SK-N-SH (cell line): ENCODE data around the gene IGFL1. TPM values are rescaled to one million over a fixed set of nuclear protein-coding genes. Genes with fewer than 3 reads are reported as not detected.

Experiments
- CTCF ChIA-PET: fragments of 300-600, 350-600 bp; formaldehyde crosslinking; extraction: SDS; loops from one replicate; lab custom pipeline; 2021; lab: Yijun Ruan, JAX
- POLR2A ChIA-PET: fragments of 350-600 bp; sonication (Branson Sonifier 250); formaldehyde crosslinking; extraction: SDS; loops from one replicate; lab custom pipeline; 2020; ENCODE audit warnings: antibody characterized with exemption, inconsistent platforms; lab: Yijun Ruan, JAX
- DNase-seq: peaks from one replicate; pipeline ENCODE4 v3.0.0; 2012
- H2AFZ ChIP-seq: fragments of 200-600 bp; sonication (generic); 2 replicates; pipeline ENCODE4 v1.8.1; 2016; ENCODE audit warnings: antibody characterized with exemption, mild to moderate bottlenecking, low read depth
- H3F3A ChIP-seq: fragments of 200-600 bp; sonication (generic); replicated peaks from 2 replicates; pipeline ENCODE3; 2016; ENCODE audit warnings: antibody characterized with exemption, mild to moderate bottlenecking; ENCODE audit not compliant: insufficient read depth
- H3K27ac ChIP-seq, 2 experiments: fragments of 200-500 bp in 1 of 2; fragments of 200-600 bp in 1 of 2; sonication (Bioruptor generic) in 1 of 2; sonication (generic), shearing (Covaris generic) in 1 of 2; 2 replicates each; pipeline versions ENCODE4 v1.5.1 to v1.6.1; 2014 to 2016; ENCODE audit warnings: low read depth in 2 of 2, inconsistent platforms in 1 of 2, low read length in 1 of 2, mild to moderate bottlenecking in 1 of 2, mixed read lengths in 1 of 2
- H3K27me3 ChIP-seq: fragments of 200-600 bp; sonication (generic), shearing (Covaris generic); 2 replicates; pipeline ENCODE4 v1.6.1; 2016; ENCODE audit warnings: mixed run types; ENCODE audit not compliant: insufficient read depth
- H3K36me3 ChIP-seq, 2 experiments: fragments of 200-500 bp in 1 of 2; fragments of 200-600 bp in 1 of 2; sonication (Bioruptor generic) in 1 of 2; sonication (generic) in 1 of 2; replicated peaks in 1 of 2; 2 replicates each; pipeline versions ENCODE3 to v1.5.1; 2014 to 2016; ENCODE audit warnings: low read length in 1 of 2, mild to moderate bottlenecking in 1 of 2; ENCODE audit not compliant: insufficient read depth in 2 of 2, control insufficient read depth in 1 of 2
- H3K4me1 ChIP-seq, 2 experiments: fragments of 200-500 bp in 1 of 2; fragments of 200-600 bp in 1 of 2; sonication (Bioruptor generic) in 1 of 2; sonication (generic), shearing (Covaris generic) in 1 of 2; 2 replicates each; pipeline versions ENCODE4 v1.5.1 to v1.6.1; 2014 to 2016; ENCODE audit warnings: low read depth in 1 of 2, low read length in 1 of 2, mixed run types in 1 of 2; ENCODE audit not compliant: insufficient read depth in 2 of 2, control insufficient read depth in 1 of 2
- H3K4me2 ChIP-seq: fragments of 200-600 bp; sonication (generic), shearing (Covaris generic); 2 replicates; pipeline ENCODE4 v1.6.1; 2017; ENCODE audit warnings: mixed run types
- H3K4me3 ChIP-seq, 2 experiments: fragments of 200-500 bp in 1 of 2; fragments of 200-600 bp in 1 of 2; sonication (Bioruptor generic) in 1 of 2; sonication (generic), shearing (Covaris generic) in 1 of 2; 2 replicates each; pipeline versions ENCODE4 v1.5.1 to v1.8.1; 2014 to 2016; ENCODE audit warnings: low read depth in 2 of 2, inconsistent platforms in 1 of 2, low read length in 1 of 2, mild to moderate bottlenecking in 1 of 2, mixed read lengths in 1 of 2, moderate library complexity in 1 of 2
- H3K79me2 ChIP-seq: fragments of 200-600 bp; sonication (generic); 2 replicates; pipeline ENCODE4 v1.8.1; 2017; ENCODE audit warnings: mild to moderate bottlenecking; ENCODE audit not compliant: insufficient read depth
- H3K9ac ChIP-seq: fragments of 200-600 bp; sonication (generic); 2 replicates; pipeline ENCODE4 v1.6.1; 2017; ENCODE audit warnings: mixed run types
- H3K9me2 ChIP-seq: fragments of 200-600 bp; sonication (generic); 2 replicates; pipeline ENCODE4 v1.6.1; 2017; ENCODE audit warnings: mixed run types
- H3K9me3 ChIP-seq: fragments of 200-600 bp; sonication (generic); 2 replicates; pipeline ENCODE4 v1.6.1; 2017; ENCODE audit warnings: mixed run types, mild to moderate bottlenecking, moderate library complexity
- H4K20me1 ChIP-seq: fragments of 200-600 bp; sonication (generic); 2 replicates; pipeline ENCODE4 v1.6.1; 2017; ENCODE audit warnings: mild to moderate bottlenecking, mixed run types; ENCODE audit not compliant: insufficient read depth
- CHD2 ChIP-seq: fragments of 150-350 bp; IDR thresholded peaks from 2 replicates; pipeline ENCODE4 v1.6.1; 2018; ENCODE audit warnings: low read length; ENCODE audit not compliant: partially characterized antibody
- EZH2phosphoT487 ChIP-seq: fragments of 200-600 bp; sonication (generic); IDR thresholded peaks from 2 replicates; pipeline ENCODE4 v1.6.1; 2017; ENCODE audit warnings: low read depth, mixed run types, mild to moderate bottlenecking, antibody characterized with exemption, moderate library complexity, borderline replicate concordance
- FOXJ3 ChIP-seq: sonication (generic); formaldehyde crosslinking; IDR thresholded peaks from 2 replicates; pipeline ENCODE4 v1.5.1; 2020; ENCODE audit warnings: mild to moderate bottlenecking, missing genetic modification reagents
- GATA2 ChIP-seq: sonication (generic); formaldehyde crosslinking; IDR thresholded peaks from 2 replicates; pipeline ENCODE4 v1.5.0; 2020; ENCODE audit warnings: mild to moderate bottlenecking, missing genetic modification reagents
- NFIC ChIP-seq: IDR thresholded peaks from 2 replicates; pipeline ENCODE4 v1.4.0; 2012; ENCODE audit warnings: borderline replicate concordance
- POLR2AphosphoS5 ChIP-seq: IDR thresholded peaks from 2 replicates; pipeline ENCODE4 v1.6.1; 2012; ENCODE audit warnings: low read depth, low read length
- RAD21 ChIP-seq: IDR thresholded peaks from 2 replicates; pipeline ENCODE4 v1.6.1; 2012; ENCODE audit warnings: mild to moderate bottlenecking, low read length
- RCOR1 ChIP-seq: fragments of 150-350 bp; IDR thresholded peaks from 2 replicates; pipeline ENCODE4 v1.6.1; 2017; ENCODE audit warnings: antibody characterized with exemption, low read length
- RXRA ChIP-seq: IDR thresholded peaks from 2 replicates; pipeline ENCODE4 v1.4.0; 2012; ENCODE audit warnings: low read depth, mild to moderate bottlenecking, borderline replicate concordance
- TCF12 ChIP-seq: IDR thresholded peaks from 2 replicates; pipeline ENCODE4 v1.4.0; 2012
- TEAD4 ChIP-seq: IDR thresholded peaks from 2 replicates; pipeline ENCODE4 v1.4.0; 2012; ENCODE audit warnings: mild to moderate bottlenecking, borderline replicate concordance; ENCODE audit not compliant: insufficient read depth
- YY1 ChIP-seq: IDR thresholded peaks from 2 replicates; pipeline ENCODE4 v1.4.0; 2012; ENCODE audit warnings: low read depth, mild to moderate bottlenecking
- WGBS: methylation state at CpG from one replicate; pipeline ENCODE4 v1.1.6; 2017; ENCODE audit warnings: low lambda C conversion rate; 5-methylcytosine and 5-hydroxymethylcytosine counted together
- polyA plus RNA-seq, 3 experiments: library from polyadenylated mRNA; depleted of rRNA; stranded (reverse); fragments of >200 nt; gene quantifications; 2 replicates each; pipeline ENCODE4 v1.2.3, GENCODE V29; 2012
- TF ChIP-seq, protein P1 (sequence below): IDR thresholded peaks from 2 replicates; pipeline ENCODE4 v1.6.1; 2012; ENCODE audit warnings: mild to moderate bottlenecking, low read depth, low read length, moderate library complexity
- TF ChIP-seq, protein P2 (sequence below): IDR thresholded peaks from 2 replicates; pipeline ENCODE4 v1.4.0; 2012; ENCODE audit warnings: low read depth, borderline replicate concordance
- TF ChIP-seq, protein P3 (sequence below): IDR thresholded peaks from 2 replicates; pipeline ENCODE4 v1.4.0; 2012; ENCODE audit warnings: low read depth
- TF ChIP-seq, protein P4 (sequence below): IDR thresholded peaks from 2 replicates; pipeline ENCODE4 v1.4.0; 2012; ENCODE audit warnings: low read depth, borderline replicate concordance
- TF ChIP-seq, protein P5 (sequence below): fragments of 200-600 bp; sonication (generic); IDR thresholded peaks from 2 replicates; pipeline ENCODE4 v1.6.1; 2017; ENCODE audit warnings: antibody characterized with exemption, mild to moderate bottlenecking, moderate library complexity

The IGFL1 gene
- polyA plus RNA-seq, 1 of the 3 experiments (the other 2 are of a cell fraction), result not detected

DNA sequence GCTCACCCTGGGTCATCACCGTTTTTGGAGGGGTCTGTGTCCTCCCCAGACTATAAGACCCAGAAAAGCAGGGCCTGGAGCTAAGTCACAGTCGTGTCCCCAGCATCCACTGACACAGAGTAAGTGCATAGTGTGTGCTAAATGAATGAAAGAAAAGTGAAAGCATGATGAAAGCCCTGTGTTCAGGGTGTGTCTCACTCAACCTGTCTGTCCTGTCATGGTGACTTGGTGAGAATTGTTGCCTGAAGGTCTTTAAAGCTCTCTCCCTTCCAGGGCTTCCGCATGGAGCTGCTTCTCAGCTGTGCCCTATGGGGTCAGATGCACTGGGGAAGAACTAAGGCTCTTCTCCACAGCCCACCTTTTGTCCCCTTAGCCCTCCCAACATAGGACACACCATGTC lies 20.5 kb upstream of the IGFL1 start:
- Histone ChIP-seq H3K4me3 (no peak overlapping the region), H3K79me2 (no peaks in the 10 kb centered on the region), H3K4me2 (no peak overlapping the region), H3K9me3 (no peaks in the 10 kb centered on the region), H2AFZ (no peak overlapping the region), H4K20me1 (no peaks in the 10 kb centered on the region), H3K27me3 (peaks cover 10% of the 10 kb centered on the region; the same call in 1 of the 2 replicates), H3K9me2 (no peaks in the 10 kb centered on the region), H3K36me3 (no peaks in the 10 kb centered on the region), H3F3A (peaks cover 10% of the 10 kb centered on the region), H3K27ac (no peak overlapping the region), H3K4me1 (peaks cover 0 to 13% of the 10 kb centered on the region in 2 experiments; a peak in 1 of 4 replicates)
- 38% methylated on average over 3 of the region's 3 CpGs for WGBS
- CTCF ChIA-PET, result interaction anchor here (0.8 to 1.0 kb wide), 2 partner anchors 56 to 180 kb away, joined by 3 to 5 read pairs; no protein-coding TSS in a partner anchor
- DNase-seq, result no peak
- POLR2A ChIA-PET, result no interaction called here
- TF ChIP-seq FOXJ3 (CRISPR knock-in tag), result no peak
- TF ChIP-seq YY1, result no peak
- TF ChIP-seq TEAD4, result no peak
- TF ChIP-seq, protein P1, sequence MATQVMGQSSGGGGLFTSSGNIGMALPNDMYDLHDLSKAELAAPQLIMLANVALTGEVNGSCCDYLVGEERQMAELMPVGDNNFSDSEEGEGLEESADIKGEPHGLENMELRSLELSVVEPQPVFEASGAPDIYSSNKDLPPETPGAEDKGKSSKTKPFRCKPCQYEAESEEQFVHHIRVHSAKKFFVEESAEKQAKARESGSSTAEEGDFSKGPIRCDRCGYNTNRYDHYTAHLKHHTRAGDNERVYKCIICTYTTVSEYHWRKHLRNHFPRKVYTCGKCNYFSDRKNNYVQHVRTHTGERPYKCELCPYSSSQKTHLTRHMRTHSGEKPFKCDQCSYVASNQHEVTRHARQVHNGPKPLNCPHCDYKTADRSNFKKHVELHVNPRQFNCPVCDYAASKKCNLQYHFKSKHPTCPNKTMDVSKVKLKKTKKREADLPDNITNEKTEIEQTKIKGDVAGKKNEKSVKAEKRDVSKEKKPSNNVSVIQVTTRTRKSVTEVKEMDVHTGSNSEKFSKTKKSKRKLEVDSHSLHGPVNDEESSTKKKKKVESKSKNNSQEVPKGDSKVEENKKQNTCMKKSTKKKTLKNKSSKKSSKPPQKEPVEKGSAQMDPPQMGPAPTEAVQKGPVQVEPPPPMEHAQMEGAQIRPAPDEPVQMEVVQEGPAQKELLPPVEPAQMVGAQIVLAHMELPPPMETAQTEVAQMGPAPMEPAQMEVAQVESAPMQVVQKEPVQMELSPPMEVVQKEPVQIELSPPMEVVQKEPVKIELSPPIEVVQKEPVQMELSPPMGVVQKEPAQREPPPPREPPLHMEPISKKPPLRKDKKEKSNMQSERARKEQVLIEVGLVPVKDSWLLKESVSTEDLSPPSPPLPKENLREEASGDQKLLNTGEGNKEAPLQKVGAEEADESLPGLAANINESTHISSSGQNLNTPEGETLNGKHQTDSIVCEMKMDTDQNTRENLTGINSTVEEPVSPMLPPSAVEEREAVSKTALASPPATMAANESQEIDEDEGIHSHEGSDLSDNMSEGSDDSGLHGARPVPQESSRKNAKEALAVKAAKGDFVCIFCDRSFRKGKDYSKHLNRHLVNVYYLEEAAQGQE, result no peak
- no peak for TF ChIP-seq EZH2phosphoT487
- TF ChIP-seq, protein P2, sequence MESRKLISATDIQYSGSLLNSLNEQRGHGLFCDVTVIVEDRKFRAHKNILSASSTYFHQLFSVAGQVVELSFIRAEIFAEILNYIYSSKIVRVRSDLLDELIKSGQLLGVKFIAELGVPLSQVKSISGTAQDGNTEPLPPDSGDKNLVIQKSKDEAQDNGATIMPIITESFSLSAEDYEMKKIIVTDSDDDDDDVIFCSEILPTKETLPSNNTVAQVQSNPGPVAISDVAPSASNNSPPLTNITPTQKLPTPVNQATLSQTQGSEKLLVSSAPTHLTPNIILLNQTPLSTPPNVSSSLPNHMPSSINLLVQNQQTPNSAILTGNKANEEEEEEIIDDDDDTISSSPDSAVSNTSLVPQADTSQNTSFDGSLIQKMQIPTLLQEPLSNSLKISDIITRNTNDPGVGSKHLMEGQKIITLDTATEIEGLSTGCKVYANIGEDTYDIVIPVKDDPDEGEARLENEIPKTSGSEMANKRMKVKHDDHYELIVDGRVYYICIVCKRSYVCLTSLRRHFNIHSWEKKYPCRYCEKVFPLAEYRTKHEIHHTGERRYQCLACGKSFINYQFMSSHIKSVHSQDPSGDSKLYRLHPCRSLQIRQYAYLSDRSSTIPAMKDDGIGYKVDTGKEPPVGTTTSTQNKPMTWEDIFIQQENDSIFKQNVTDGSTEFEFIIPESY, result no peak
- TF ChIP-seq, protein P3, sequence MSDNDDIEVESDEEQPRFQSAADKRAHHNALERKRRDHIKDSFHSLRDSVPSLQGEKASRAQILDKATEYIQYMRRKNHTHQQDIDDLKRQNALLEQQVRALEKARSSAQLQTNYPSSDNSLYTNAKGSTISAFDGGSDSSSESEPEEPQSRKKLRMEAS, result no peak
- no peak for TF ChIP-seq GATA2 (CRISPR knock-in tag)
- no peak for TF ChIP-seq TCF12
- TF ChIP-seq POLR2AphosphoS5, result no peak
- TF ChIP-seq NFIC, result no peak
- TF ChIP-seq, protein P4, sequence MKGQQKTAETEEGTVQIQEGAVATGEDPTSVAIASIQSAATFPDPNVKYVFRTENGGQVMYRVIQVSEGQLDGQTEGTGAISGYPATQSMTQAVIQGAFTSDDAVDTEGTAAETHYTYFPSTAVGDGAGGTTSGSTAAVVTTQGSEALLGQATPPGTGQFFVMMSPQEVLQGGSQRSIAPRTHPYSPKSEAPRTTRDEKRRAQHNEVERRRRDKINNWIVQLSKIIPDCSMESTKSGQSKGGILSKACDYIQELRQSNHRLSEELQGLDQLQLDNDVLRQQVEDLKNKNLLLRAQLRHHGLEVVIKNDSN, result no peak
- TF ChIP-seq, protein P5, sequence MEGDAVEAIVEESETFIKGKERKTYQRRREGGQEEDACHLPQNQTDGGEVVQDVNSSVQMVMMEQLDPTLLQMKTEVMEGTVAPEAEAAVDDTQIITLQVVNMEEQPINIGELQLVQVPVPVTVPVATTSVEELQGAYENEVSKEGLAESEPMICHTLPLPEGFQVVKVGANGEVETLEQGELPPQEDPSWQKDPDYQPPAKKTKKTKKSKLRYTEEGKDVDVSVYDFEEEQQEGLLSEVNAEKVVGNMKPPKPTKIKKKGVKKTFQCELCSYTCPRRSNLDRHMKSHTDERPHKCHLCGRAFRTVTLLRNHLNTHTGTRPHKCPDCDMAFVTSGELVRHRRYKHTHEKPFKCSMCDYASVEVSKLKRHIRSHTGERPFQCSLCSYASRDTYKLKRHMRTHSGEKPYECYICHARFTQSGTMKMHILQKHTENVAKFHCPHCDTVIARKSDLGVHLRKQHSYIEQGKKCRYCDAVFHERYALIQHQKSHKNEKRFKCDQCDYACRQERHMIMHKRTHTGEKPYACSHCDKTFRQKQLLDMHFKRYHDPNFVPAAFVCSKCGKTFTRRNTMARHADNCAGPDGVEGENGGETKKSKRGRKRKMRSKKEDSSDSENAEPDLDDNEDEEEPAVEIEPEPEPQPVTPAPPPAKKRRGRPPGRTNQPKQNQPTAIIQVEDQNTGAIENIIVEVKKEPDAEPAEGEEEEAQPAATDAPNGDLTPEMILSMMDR, result no peak
- TF ChIP-seq RCOR1, result no peak
- TF ChIP-seq RAD21, result no peak
- TF ChIP-seq CHD2, result no peak
- no peak for TF ChIP-seq RXRA
- TF ChIP-seq, all 33 proteins: peak for 0
- H3K9ac ChIP-seq, result no peak overlapping the region
